ENCODE data around the gene UBE2F.
"Not testable (repeated sequence)": the region's sequence is repeated elsewhere in the genome, so short reads cannot be mapped to it uniquely, and the experiment has no call there.

The UBE2F gene

GRCh38 chr2:237946423-237946822 lies 20.4 kb upstream of the UBE2F start:
- no peak for DNase-seq

GRCh38 chr2:237951354-237951753 lies 15.5 kb upstream of the UBE2F start:
- DNase-seq: not testable (repeated sequence)

- DNase-seq: no peak
These were observed 14.9 kb upstream of the UBE2F start for GRCh38 chr2:237951878-237952277.

GRCh38 chr2:237952851-237953250 lies 14.0 kb upstream of the UBE2F start:
- DNase-seq: no peak

- DNase-seq: no peak
These were observed 11.0 kb upstream of the UBE2F start for GRCh38 chr2:237955640-237956401.

- DNase-seq: no peak
These were observed 10.4 kb upstream of the UBE2F start for GRCh38 chr2:237956402-237956736.

GRCh38 chr2:237961637-237962036 lies 5.2 kb upstream of the UBE2F start:
- DNase-seq: no peak

GRCh38 chr2:237962432-237963084 lies 4.3 kb upstream of the UBE2F start:
- DNase-seq: peak; percentile 12

- not testable (repeated sequence) for DNase-seq
These were observed 3.3 kb upstream of the UBE2F start for GRCh38 chr2:237963490-237963991.

- DNase-seq: no peak
These were observed 2.6 kb upstream of the UBE2F start for GRCh38 chr2:237964194-237964577.

GRCh38 chr2:237964578-237965404 lies 2.0 kb upstream of the UBE2F start:
- DNase-seq: no peak

GRCh38 chr2:237965844-237966243 lies 970 bp upstream of the UBE2F start:
- DNase-seq: not testable (repeated sequence)

GRCh38 chr2:237966250-237966564 lies 607 bp upstream of the UBE2F start:
- DNase-seq: no peak

GRCh38 chr2:237967463-237967951 lies 693 bp downstream of the UBE2F start:
- DNase-seq: peak; percentile 43

- DNase-seq: peak; percentile 96
These were observed 1.4 kb downstream of the UBE2F start for GRCh38 chr2:237968048-237968862.

GRCh38 chr2:237971661-237972060 lies 4.8 kb downstream of the UBE2F start:
- DNase-seq: no peak

GRCh38 chr2:237972211-237972610 lies 5.4 kb downstream of the UBE2F start:
- no peak for DNase-seq

- DNase-seq: no peak
These were observed 6.1 kb downstream of the UBE2F start for GRCh38 chr2:237972936-237973335.

GRCh38 chr2:237977380-237977779 lies 10.6 kb downstream of the UBE2F start:
- no peak for DNase-seq

- DNase-seq: no peak
These were observed 11.4 kb downstream of the UBE2F start for GRCh38 chr2:237978058-237978712.

GRCh38 chr2:237979331-237979730 lies 12.5 kb downstream of the UBE2F start:
- DNase-seq: no peak

GRCh38 chr2:237980087-237980486 lies 13.3 kb downstream of the UBE2F start:
- no peak for DNase-seq

All from inflammatory macrophage treated with lipopolysaccharide for 4 hours (primary cell).